ENCODE data around the gene IGF2BP3.
"Not testable (repeated sequence)": the region's sequence is repeated elsewhere in the genome, so short reads cannot be mapped to it uniquely, and the experiment has no call there.

Gene IGF2BP3

GRCh38 chr7:23418046-23418445 lies 52.2 kb downstream of the IGF2BP3 start:
- ATAC-seq, result no peak
- Mint-ChIP-seq H3K4me1 (peaks cover 8% of the 10 kb centered on the region), H3K9me3 (no peaks in the 10 kb centered on the region), H3K4me3 (no peak overlapping the region), H3K27me3 (peaks cover 16% of the 10 kb centered on the region), H3K27ac (no peak overlapping the region)
- DNase-seq, result no peak

GRCh38 chr7:23415198-23415597 lies 55.1 kb downstream of the IGF2BP3 start:
- Mint-ChIP-seq H3K27me3 (peaks cover 9% of the 10 kb centered on the region), H3K27ac (no peak overlapping the region), H3K9me3 (no peaks in the 10 kb centered on the region), H3K4me1 (peaks cover 14% of the 10 kb centered on the region), H3K4me3 (no peak overlapping the region)
- no peak for ATAC-seq
- DNase-seq, result no peak

- Mint-ChIP-seq H3K9me3 (peaks cover 0 to 6% of the 10 kb centered on the region in 2 donors), H3K27me3 (peaks cover 5% of the 10 kb centered on the region), H3K4me3 (no peak overlapping the region), H3K4me1 (peaks cover 7% of the 10 kb centered on the region), H3K27ac (no peak overlapping the region)
- no peak for ATAC-seq
- no peak for DNase-seq
Observed at GRCh38 chr7:23410446-23411183, 59.7 kb downstream of the IGF2BP3 start.

- ATAC-seq, H3K9me3 Mint-ChIP-seq, H3K4me3 Mint-ChIP-seq, H3K27me3 Mint-ChIP-seq, DNase-seq, H3K27ac Mint-ChIP-seq: not testable (repeated sequence)
- H3K4me1 Mint-ChIP-seq, result peaks cover 22% of the 10 kb centered on the region
Observed at GRCh38 chr7:23406564-23406963, 63.7 kb downstream of the IGF2BP3 start.

GRCh38 chr7:23405240-23405618 lies 65.1 kb downstream of the IGF2BP3 start:
- Mint-ChIP-seq H3K4me3 (no peak overlapping the region), H3K27me3 (no peaks in the 10 kb centered on the region), H3K27ac (no peak overlapping the region), H3K4me1 (peaks cover 19% of the 10 kb centered on the region), H3K9me3 (peaks cover 0 to 6% of the 10 kb centered on the region in 2 donors)
- DNase-seq (no peak), ATAC-seq (no peak)

- peak; percentile 55 for ATAC-seq
- no peaks in the 10 kb centered on the region for H3K27me3 Mint-ChIP-seq
- H3K27ac Mint-ChIP-seq, result no peak overlapping the region
- H3K4me1 Mint-ChIP-seq, result peaks cover 19% of the 10 kb centered on the region
- no peak for DNase-seq
- peaks cover 0 to 6% of the 10 kb centered on the region in 2 donors for H3K9me3 Mint-ChIP-seq
- peak overlapping the region in 1 of 2 donors; percentile 29 for H3K4me3 Mint-ChIP-seq
Observed at GRCh38 chr7:23404546-23405239, 65.6 kb downstream of the IGF2BP3 start.

GRCh38 chr7:23403970-23404369 lies 66.3 kb downstream of the IGF2BP3 start:
- Mint-ChIP-seq H3K27me3 (no peaks in the 10 kb centered on the region), H3K9me3 (peaks cover 0 to 6% of the 10 kb centered on the region in 2 donors), H3K27ac (no peak overlapping the region), H3K4me1 (peaks cover 19% of the 10 kb centered on the region), H3K4me3 (no peak overlapping the region)
- DNase-seq (no peak), ATAC-seq (no peak)

GRCh38 chr7:23398090-23398489 lies 72.2 kb downstream of the IGF2BP3 start:
- not testable (repeated sequence) for ATAC-seq, H3K27ac Mint-ChIP-seq, H3K4me3 Mint-ChIP-seq, DNase-seq, H3K4me1 Mint-ChIP-seq, H3K9me3 Mint-ChIP-seq, H3K27me3 Mint-ChIP-seq

- no peaks in the 10 kb centered on the region for H3K9me3 Mint-ChIP-seq
- H3K27ac Mint-ChIP-seq, result no peak overlapping the region
- no peaks in the 10 kb centered on the region for H3K4me1 Mint-ChIP-seq
- DNase-seq, result no peak
- ATAC-seq, result no peak
- H3K4me3 Mint-ChIP-seq, result no peak overlapping the region
- H3K27me3 Mint-ChIP-seq, result no peaks in the 10 kb centered on the region
Observed at GRCh38 chr7:23397241-23397640, 73.0 kb downstream of the IGF2BP3 start.

GRCh38 chr7:23396222-23397015 lies 73.9 kb downstream of the IGF2BP3 start:
- H3K27ac Mint-ChIP-seq, result no peak overlapping the region

GRCh38 chr7:23394488-23395171 lies 75.7 kb downstream of the IGF2BP3 start:
- DNase-seq, result no peak
- no peak for ATAC-seq
- Mint-ChIP-seq H3K4me3 (no peak overlapping the region), H3K27ac (no peak overlapping the region), H3K4me1 (peaks cover 11% of the 10 kb centered on the region), H3K27me3 (no peaks in the 10 kb centered on the region), H3K9me3 (no peaks in the 10 kb centered on the region)

More at GRCh38 chr7:23396222-23397015, 73.9 kb downstream of the IGF2BP3 start:
- DNase-seq (no peak), ATAC-seq (no peak)
- no peak overlapping the region for H3K4me3 Mint-ChIP-seq
- H3K4me1 Mint-ChIP-seq, result peaks cover 6% of the 10 kb centered on the region
- H3K27me3 Mint-ChIP-seq, result no peaks in the 10 kb centered on the region
- no peaks in the 10 kb centered on the region for H3K9me3 Mint-ChIP-seq

- Mint-ChIP-seq H3K27me3 (no peaks in the 10 kb centered on the region), H3K4me3 (no peak overlapping the region), H3K4me1 (peaks cover 11% of the 10 kb centered on the region), H3K27ac (no peak overlapping the region), H3K9me3 (no peaks in the 10 kb centered on the region)
- DNase-seq, result no peak
- no peak for ATAC-seq
Observed at GRCh38 chr7:23393636-23394035, 76.7 kb downstream of the IGF2BP3 start.

- Mint-ChIP-seq H3K27ac (no peak overlapping the region), H3K4me1 (peaks cover 16% of the 10 kb centered on the region), H3K9me3 (no peaks in the 10 kb centered on the region), H3K27me3 (no peaks in the 10 kb centered on the region), H3K4me3 (no peak overlapping the region)
- DNase-seq, result no peak
- ATAC-seq, result no peak
Observed at GRCh38 chr7:23389701-23390100, 80.6 kb downstream of the IGF2BP3 start.

GRCh38 chr7:23387583-23387982 lies 82.7 kb downstream of the IGF2BP3 start:
- Mint-ChIP-seq H3K27ac (no peak overlapping the region), H3K4me3 (no peak overlapping the region)
- no peak for ATAC-seq

GRCh38 chr7:23385140-23385539 lies 85.2 kb downstream of the IGF2BP3 start:
- Mint-ChIP-seq H3K9me3 (no peaks in the 10 kb centered on the region), H3K27ac (no peak overlapping the region), H3K27me3 (no peaks in the 10 kb centered on the region), H3K4me1 (peaks cover 13% of the 10 kb centered on the region), H3K4me3 (no peak overlapping the region)
- DNase-seq (no peak), ATAC-seq (no peak)

More at GRCh38 chr7:23387583-23387982, 82.7 kb downstream of the IGF2BP3 start:
- Mint-ChIP-seq H3K9me3 (no peaks in the 10 kb centered on the region), H3K4me1 (peaks cover 16% of the 10 kb centered on the region), H3K27me3 (no peaks in the 10 kb centered on the region)
- no peak for DNase-seq
